ENCODE data around the gene UBL4B. TPM values are rescaled to one million over a fixed set of nuclear protein-coding genes. Genes with fewer than 3 reads are reported as not detected.

The UBL4B gene
- total RNA-seq, 2 experiments from 2014 or later: not detected

DNA sequence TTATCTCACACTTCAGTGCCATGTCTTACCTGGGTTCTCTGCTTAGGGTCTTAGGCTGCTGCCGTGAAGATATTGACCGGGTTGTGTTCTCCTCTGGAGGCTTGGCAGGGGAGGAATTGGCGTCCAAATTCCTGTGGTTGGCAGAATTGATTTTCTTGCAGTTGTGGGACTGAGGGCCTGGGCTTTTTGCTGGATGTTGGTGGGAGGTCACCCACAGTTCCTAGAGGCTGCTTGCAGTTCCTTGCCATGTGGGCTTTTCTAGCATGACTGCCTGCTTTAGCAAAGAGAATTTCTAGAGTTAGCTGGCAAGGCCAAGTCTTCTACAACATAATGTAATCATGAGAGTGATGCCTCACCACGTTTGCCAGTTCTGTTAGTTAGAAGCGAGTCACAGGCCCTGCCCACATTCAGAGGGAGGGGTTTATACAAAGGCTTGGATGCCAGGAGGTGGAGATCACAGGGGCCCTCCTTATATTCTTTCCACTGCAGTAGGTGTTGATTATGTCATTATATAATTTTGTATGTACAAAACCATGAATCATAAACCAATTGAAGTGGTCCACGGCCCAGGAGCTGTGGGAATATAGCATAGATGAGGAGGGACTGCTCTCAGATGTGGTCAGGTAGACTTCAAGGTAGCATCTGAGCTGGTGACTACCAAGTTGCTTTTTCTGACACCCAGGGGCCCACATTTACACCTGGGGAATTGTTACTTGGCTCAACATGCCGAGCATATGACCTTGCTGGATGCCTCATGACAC is 6.6 kb downstream of the UBL4B start:
- intact Hi-C loops (cut with DNase I, micrococcal nuclease): no loop called here
- Mint-ChIP-seq H3K4me1 (peaks cover 5% of the 10 kb centered on the region), H3K9me3 (ENCODE audit: low read depth) (peaks cover 6% of the 10 kb centered on the region), H3K27ac (no peak overlapping the region), H3K36me3 (ENCODE audit: low read depth) (no peaks in the 10 kb centered on the region), H3K27me3 (peaks cover 12% of the 10 kb centered on the region), H3K4me3 (no peak overlapping the region)
- POLR2A ChIA-PET: interaction anchor here (0.6 kb wide), 1 partner anchor 162 kb away, joined by 5 read pairs; no protein-coding TSS in a partner anchor
- DNase-seq (peak; percentile 68), ATAC-seq (peak; percentile 95)
- CTCF ChIA-PET: interaction anchor here (3.3 to 6.6 kb wide), 2 partner anchors 13 to 65 kb away, joined by 14 to 40 read pairs; no protein-coding TSS in a partner anchor

DNA sequence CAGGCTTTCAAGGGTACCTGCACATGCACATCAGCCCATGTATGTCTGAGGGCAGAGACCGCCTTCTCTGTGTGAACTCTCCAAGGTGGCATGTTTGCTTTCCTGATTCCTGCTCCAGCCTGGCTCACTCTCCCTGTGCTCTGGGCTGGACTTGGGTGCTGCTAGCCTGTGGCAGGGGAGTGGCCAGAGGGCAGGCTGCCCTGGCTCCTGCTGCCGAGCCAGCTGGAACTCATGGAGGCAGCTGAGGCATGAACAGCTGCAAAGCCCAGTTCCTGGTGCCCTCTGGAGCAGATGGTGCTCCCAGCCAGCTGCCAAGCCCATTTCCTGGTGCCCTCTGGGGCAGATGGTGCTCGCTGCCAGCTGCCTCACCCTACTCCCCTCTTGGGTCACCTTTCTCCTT is 7.6 kb downstream of the UBL4B start:
- POLR2A ChIA-PET: no interaction called here
- no peak for DNase-seq
- Mint-ChIP-seq H3K27ac (no peak overlapping the region), H3K27me3 (peaks cover 14% of the 10 kb centered on the region), H3K9me3 (ENCODE audit: low read depth) (peaks cover 6% of the 10 kb centered on the region), H3K4me1 (peaks cover 5% of the 10 kb centered on the region), H3K4me3 (no peak overlapping the region), H3K36me3 (ENCODE audit: low read depth) (no peaks in the 10 kb centered on the region)
- CTCF ChIA-PET: no interaction called here
- ATAC-seq: no peak
- intact Hi-C loops (cut with DNase I, micrococcal nuclease): no loop called here

DNA sequence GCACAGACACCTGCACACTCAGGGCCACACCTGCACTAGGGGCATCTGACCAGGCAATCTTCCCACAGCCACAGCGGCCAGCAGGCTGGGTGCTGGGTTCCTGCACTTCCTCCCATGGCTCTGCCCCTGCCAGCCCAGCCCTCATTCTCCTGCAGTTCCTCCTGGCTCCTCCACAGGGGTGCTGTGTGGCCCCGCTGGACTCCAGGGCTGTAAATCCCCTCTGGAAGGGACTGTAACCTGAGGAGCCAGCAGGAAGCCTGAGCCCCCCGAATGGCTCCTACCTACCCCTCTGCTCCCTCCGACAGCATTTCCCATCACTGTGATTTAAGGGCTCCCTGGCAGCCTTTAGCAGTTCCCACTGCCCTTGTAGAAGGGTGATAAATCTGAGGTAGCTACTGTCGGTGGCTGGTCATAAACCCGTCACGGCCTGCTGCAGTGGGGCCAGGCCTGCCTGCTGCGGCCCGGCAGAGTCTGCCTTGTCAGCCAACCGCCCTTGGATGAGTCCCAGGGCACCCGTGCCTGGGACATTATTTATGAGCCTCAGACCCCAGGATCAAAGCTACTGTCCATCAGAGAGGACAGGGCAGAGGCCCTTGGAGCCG is 8.8 kb downstream of the UBL4B start:
- no peaks in the 10 kb centered on the region for H3K36me3 Mint-ChIP-seq (ENCODE audit: low read depth)
- peaks cover 21% of the 10 kb centered on the region for H3K27me3 Mint-ChIP-seq
- peaks cover 5% of the 10 kb centered on the region for H3K4me1 Mint-ChIP-seq
- ChIA-PET POLR2A (no interaction called here), CTCF (no interaction called here)
- H3K27ac Mint-ChIP-seq: no peak overlapping the region
- ATAC-seq (no peak), DNase-seq (no peak)
- H3K4me3 Mint-ChIP-seq: no peak overlapping the region
- H3K9me3 Mint-ChIP-seq (ENCODE audit: low read depth): peaks cover 6% of the 10 kb centered on the region
- intact Hi-C loops (cut with DNase I, micrococcal nuclease): no loop called here

DNA sequence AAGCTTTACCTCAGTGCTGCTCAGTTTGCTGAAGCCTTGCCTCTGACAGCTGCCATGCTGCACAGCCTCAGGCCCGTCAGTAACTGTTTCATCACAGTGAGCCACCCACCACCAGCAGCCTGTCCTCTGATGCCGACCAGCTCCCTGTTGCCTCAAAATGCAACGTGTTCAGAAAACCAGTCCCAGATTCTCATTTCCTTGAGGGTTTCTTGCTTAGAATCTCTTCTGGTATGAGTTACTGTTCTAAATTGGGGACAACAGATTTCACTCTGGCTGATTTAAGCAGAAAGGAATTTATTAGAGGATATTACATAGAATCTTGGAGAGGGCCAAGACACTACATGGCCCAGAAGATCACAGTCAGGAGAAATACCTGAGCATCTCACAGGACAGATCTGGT is 11.0 kb downstream of the UBL4B start:
- Mint-ChIP-seq H3K4me1 (peaks cover 5% of the 10 kb centered on the region), H3K4me3 (no peak overlapping the region), H3K9me3 (ENCODE audit: low read depth) (peaks cover 8% of the 10 kb centered on the region), H3K27ac (no peak overlapping the region), H3K36me3 (ENCODE audit: low read depth) (no peaks in the 10 kb centered on the region), H3K27me3 (peaks cover 15% of the 10 kb centered on the region)
- ATAC-seq: no peak
- intact Hi-C loops (cut with DNase I, micrococcal nuclease): no loop called here
- CTCF ChIA-PET: interaction anchor here (1.3 kb wide), 1 partner anchor 19 kb away, joined by 3 read pairs; no protein-coding TSS in a partner anchor
- POLR2A ChIA-PET: interaction anchor here (0.6 kb wide), 1 partner anchor 19 kb away, joined by 4 read pairs; no protein-coding TSS in a partner anchor
- DNase-seq: no peak

DNA sequence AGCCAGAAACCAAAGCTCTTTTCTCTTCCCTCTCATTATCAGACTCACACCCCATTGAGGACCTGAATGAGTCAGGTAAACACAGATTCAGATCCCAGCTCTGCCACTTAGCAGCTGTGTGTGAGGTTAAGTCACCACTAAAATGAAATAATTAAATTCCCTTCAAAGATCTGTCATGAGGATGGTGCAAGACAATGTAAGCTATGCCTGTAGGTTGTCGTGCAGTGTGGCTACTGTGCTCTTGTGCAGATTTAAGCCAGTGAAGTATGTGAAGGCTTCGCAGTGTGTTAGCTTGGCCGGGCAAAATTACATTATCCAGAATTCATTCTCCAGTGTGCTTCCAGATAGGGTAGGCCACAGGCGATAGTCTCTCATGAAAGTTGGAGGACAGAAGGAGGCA is 13.6 kb downstream of the UBL4B start:
- H3K4me1 Mint-ChIP-seq: no peaks in the 10 kb centered on the region
- H3K27me3 Mint-ChIP-seq: peaks cover 30% of the 10 kb centered on the region
- H3K36me3 Mint-ChIP-seq (ENCODE audit: low read depth): no peaks in the 10 kb centered on the region
- H3K9me3 Mint-ChIP-seq (ENCODE audit: low read depth): peaks cover 2% of the 10 kb centered on the region
- ChIA-PET POLR2A (no interaction called here), CTCF (no interaction called here)
- H3K4me3 Mint-ChIP-seq: no peak overlapping the region
- H3K27ac Mint-ChIP-seq: no peak overlapping the region
- DNase-seq: no peak
- no peak for ATAC-seq
- intact Hi-C loops (cut with DNase I, micrococcal nuclease): no loop called here

DNA sequence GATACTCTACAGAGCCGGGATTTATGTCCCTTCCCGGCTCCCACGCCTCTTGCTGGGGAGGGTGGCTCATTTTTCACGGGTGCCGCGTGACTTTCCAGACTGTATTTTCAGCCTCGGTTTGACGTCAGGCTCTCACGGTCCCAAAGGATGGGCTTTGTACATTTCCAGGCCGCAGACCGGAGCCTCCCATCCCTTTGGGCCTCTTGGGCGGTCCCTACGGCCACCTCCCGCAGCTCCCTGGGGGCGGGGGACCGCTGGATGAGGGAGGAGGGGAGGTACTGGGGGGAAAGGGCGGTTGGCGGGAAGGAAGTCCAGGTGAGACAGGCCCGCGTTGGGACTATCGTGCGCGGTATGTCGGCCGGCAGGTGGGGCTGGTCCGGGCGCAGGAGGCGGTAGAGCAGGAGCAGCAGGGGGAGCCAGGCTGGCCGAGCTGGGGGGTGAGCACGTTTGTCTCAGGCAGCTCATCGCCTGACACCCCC is 17.9 kb downstream of the UBL4B start:
- Mint-ChIP-seq H3K27me3 (peaks cover 36% of the 10 kb centered on the region), H3K9me3 (ENCODE audit: low read depth) (peaks cover 2% of the 10 kb centered on the region), H3K36me3 (ENCODE audit: low read depth) (no peaks in the 10 kb centered on the region), H3K4me1 (no peaks in the 10 kb centered on the region), H3K27ac (no peak overlapping the region), H3K4me3 (no peak overlapping the region)
- DNase-seq: peak; percentile 41
- no peak for ATAC-seq
- intact Hi-C loops (cut with DNase I, micrococcal nuclease): no loop called here
- POLR2A ChIA-PET: no interaction called here
- CTCF ChIA-PET: interaction anchor here (0.6 kb wide), 2 partner anchors 15 to 254 kb away, joined by 3 read pairs; no protein-coding TSS in a partner anchor

DNA sequence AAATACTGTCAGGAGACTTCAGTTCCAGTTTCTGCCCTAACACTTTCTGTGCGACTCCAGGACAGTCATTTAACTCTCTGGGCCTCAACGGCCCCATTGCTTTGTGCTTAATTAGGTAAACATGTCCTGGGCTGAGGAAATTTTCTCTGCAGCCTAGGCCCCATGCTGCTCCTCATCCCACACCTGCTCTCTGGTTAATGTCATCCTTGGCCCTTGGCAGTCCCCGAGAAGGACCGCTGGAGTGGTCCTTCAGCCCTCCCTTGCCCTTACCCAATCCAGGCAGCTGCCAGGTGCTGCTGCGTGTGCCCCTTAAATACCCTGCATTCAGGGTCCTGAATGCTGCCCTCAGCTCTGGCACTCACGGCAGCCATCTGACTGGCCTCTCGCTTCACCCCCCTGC is 18.7 kb downstream of the UBL4B start:
- no peak for ATAC-seq
- no peaks in the 10 kb centered on the region for H3K4me1 Mint-ChIP-seq
- peaks cover 2% of the 10 kb centered on the region for H3K9me3 Mint-ChIP-seq (ENCODE audit: low read depth)
- ChIA-PET CTCF (interaction anchor here (0.6 to 0.7 kb wide), 3 partner anchors 14 to 253 kb away, joined by 3 to 5 read pairs (median 3); no protein-coding TSS in a partner anchor), POLR2A (no interaction called here)
- H3K27ac Mint-ChIP-seq: no peak overlapping the region
- no peaks in the 10 kb centered on the region for H3K36me3 Mint-ChIP-seq (ENCODE audit: low read depth)
- no peak overlapping the region for H3K4me3 Mint-ChIP-seq
- intact Hi-C loops (cut with DNase I, micrococcal nuclease): no loop called here
- no peak for DNase-seq
- H3K27me3 Mint-ChIP-seq: peaks cover 36% of the 10 kb centered on the region

DNA sequence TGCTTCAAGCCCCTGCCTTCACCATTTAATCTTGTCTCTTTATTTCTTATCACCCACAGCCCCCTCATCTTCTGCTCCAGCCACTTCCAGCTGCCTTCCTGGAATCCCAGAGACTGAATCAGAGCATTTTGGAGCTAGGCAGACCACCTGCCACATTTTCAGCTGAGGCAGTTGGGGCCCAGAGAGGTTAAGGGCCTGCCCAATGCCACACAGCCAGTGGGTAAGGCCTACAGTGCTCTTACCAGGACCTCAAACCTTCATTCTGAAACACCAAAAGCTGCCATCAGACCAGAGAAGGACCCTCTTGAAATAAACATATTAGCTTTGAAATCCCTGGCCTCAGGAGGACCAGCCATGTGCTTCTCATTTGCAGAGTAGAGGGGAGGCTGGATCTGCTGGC is 20.4 kb downstream of the UBL4B start:
- POLR2A ChIA-PET: interaction anchor here (0.6 kb wide), 1 partner anchor 244 kb away, joined by 4 read pairs; no protein-coding TSS in a partner anchor
- H3K36me3 Mint-ChIP-seq (ENCODE audit: low read depth): no peaks in the 10 kb centered on the region
- intact Hi-C loops (cut with DNase I, micrococcal nuclease): no loop called here
- H3K27me3 Mint-ChIP-seq: peaks cover 41% of the 10 kb centered on the region
- no peak overlapping the region for H3K4me3 Mint-ChIP-seq
- CTCF ChIA-PET: interaction anchor here (0.6 to 1.8 kb wide), 4 partner anchors 9 to 1270 kb away, joined by 3 to 5 read pairs (median 4); no protein-coding TSS in a partner anchor
- no peak overlapping the region for H3K27ac Mint-ChIP-seq
- ATAC-seq (no peak), DNase-seq (no peak)
- peaks cover 10% of the 10 kb centered on the region for H3K4me1 Mint-ChIP-seq
- H3K9me3 Mint-ChIP-seq (ENCODE audit: low read depth): no peaks in the 10 kb centered on the region

DNA sequence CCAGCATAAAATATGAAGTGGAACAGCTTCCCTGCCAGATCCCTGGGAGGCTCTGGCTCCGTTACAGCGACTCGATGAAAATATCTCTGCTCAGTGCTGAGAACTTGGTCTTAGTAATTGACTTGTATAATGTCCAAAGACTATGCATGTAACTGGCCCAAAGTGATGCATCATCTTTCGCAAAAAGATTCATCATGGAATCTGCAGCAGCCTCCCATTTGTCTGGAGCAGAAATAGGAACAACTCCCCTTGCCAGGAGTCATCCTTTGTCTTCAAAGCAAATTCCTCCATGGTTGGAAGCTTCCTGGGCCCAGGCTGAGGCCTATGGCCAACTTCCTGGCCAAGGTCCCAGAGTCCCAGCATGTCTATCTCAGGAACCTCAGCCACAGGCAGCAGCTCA is 21.2 kb downstream of the UBL4B start:
- H3K27ac Mint-ChIP-seq: no peak overlapping the region
- no peak overlapping the region for H3K4me3 Mint-ChIP-seq
- DNase-seq (no peak), ATAC-seq (no peak)
- no peaks in the 10 kb centered on the region for H3K36me3 Mint-ChIP-seq (ENCODE audit: low read depth)
- H3K4me1 Mint-ChIP-seq: peaks cover 12% of the 10 kb centered on the region
- H3K27me3 Mint-ChIP-seq: peaks cover 42% of the 10 kb centered on the region
- ChIA-PET CTCF (interaction anchor here (0.6 to 2.7 kb wide), 5 partner anchors 10 to 1269 kb away, joined by 3 to 7 read pairs (median 4); no protein-coding TSS in a partner anchor), POLR2A (no interaction called here)
- intact Hi-C loops (cut with DNase I, micrococcal nuclease): no loop called here
- no peaks in the 10 kb centered on the region for H3K9me3 Mint-ChIP-seq (ENCODE audit: low read depth)

DNA sequence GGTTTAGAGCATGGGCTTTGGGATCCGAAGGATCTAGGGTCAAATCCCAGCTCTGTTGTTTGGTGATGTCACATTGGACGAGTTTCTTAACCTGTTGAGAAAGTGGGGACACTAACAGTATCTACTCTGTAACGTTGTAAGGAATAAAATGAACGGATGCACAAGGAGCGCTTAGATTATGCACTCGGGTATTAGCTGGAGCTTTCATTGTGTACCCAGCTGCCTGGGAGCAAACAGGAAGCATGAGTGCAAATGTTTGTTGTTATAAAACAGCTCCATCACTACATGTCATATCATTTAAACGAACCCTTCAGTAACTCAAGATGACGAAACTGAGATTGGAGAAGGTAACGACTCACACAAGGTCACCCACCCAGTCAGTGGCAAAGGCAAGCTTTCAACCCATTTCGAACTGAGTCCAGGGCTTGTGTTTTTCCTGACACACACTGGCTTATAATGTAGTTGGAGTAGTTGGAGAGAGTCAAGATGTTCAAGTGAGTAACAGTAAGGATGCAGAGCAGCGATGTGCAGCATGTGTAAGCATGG is 21.9 kb downstream of the UBL4B start:
- no peak overlapping the region for H3K4me3 Mint-ChIP-seq
- intact Hi-C loops (cut with DNase I, micrococcal nuclease): no loop called here
- DNase-seq: no peak
- no peaks in the 10 kb centered on the region for H3K9me3 Mint-ChIP-seq (ENCODE audit: low read depth)
- H3K27ac Mint-ChIP-seq: no peak overlapping the region
- H3K36me3 Mint-ChIP-seq (ENCODE audit: low read depth): no peaks in the 10 kb centered on the region
- CTCF ChIA-PET: interaction anchor here (0.9 to 2.7 kb wide), 4 partner anchors 9 to 77 kb away, joined by 3 to 7 read pairs (median 4); no protein-coding TSS in a partner anchor
- ATAC-seq: no peak
- H3K4me1 Mint-ChIP-seq: peaks cover 12% of the 10 kb centered on the region
- H3K27me3 Mint-ChIP-seq: peaks cover 41% of the 10 kb centered on the region
- POLR2A ChIA-PET: no interaction called here

DNA sequence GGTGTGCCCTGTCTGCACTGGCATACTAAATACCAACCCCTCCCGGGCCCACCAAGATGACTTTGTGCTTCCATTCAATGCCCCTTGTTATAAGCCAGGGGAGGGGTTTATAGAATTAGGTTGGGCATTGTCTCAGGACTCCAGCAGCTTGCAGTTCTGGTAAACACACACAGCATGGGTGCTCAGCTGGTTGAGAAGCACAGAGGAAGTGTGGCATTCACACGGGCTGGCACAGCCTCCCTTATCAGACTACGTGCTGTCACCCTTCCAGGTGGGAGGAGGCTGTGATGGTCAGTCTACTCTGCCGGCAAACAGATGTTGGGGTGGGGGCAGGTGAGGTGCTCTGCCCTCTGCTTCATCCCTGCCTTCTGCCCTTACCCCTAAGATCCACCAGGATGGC is 23.0 kb downstream of the UBL4B start:
- Mint-ChIP-seq H3K4me3 (no peak overlapping the region), H3K9me3 (ENCODE audit: low read depth) (no peaks in the 10 kb centered on the region), H3K27ac (no peak overlapping the region), H3K36me3 (ENCODE audit: low read depth) (no peaks in the 10 kb centered on the region), H3K4me1 (peaks cover 12% of the 10 kb centered on the region), H3K27me3 (peaks cover 37% of the 10 kb centered on the region)
- POLR2A ChIA-PET: no interaction called here
- CTCF ChIA-PET: interaction anchor here (0.6 to 2.7 kb wide), 2 partner anchors 15 to 17 kb away, joined by 3 to 7 read pairs; partner anchors contain the start of gene SLC6A17
- no peak for DNase-seq
- intact Hi-C loops (cut with DNase I, micrococcal nuclease): no loop called here
- no peak for ATAC-seq

All from activated CD4-positive, alpha-beta T cell treated with anti-CD3 and anti-CD28 coated beads for 36 hours (primary cell).